ENCODE results near the gene MAD1L1.
"Not testable (repeated sequence)": the region's sequence is repeated elsewhere in the genome, so short reads cannot be mapped to it uniquely, and the experiment has no call there.

The MAD1L1 gene

GRCh38 chr7:1978656-1979590 lies 253.8 kb downstream of the MAD1L1 start:
- H3K4me3 ChIP-seq (ENCODE audit: low read depth, low read length) = no peak overlapping the region

- H3K4me3 ChIP-seq (ENCODE audit: low read depth, low read length) = no peak overlapping the region
Measured at GRCh38 chr7:1977876-1978441, 254.8 kb downstream of the MAD1L1 start.

- H3K4me3 ChIP-seq (ENCODE audit: low read depth, low read length) = no peak overlapping the region
Measured at GRCh38 chr7:1977059-1977875, 255.5 kb downstream of the MAD1L1 start.

DNA sequence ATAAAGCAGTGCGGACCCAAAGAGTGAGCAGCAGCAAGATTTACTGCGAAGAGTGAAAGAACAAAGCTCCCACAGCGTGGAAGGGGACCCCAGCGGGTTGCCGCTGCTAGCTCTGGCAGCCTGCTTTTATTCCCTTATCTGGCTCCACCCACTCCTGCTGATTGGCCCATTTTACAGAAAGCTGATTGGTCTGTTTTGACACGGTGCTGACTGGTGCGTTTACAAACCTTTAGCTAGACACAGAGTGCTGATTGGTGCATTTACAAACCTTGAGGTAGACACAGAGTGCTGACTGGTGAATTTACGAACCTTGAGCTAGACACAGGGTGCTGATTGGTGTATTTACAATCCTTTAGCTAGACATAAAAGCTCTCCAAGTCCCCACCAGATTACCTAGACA lies 256.2 kb downstream of the MAD1L1 start:
- not testable (repeated sequence) for H3K4me3 ChIP-seq (ENCODE audit: low read depth, low read length)

GRCh38 chr7:1975581-1975980 lies 257.2 kb downstream of the MAD1L1 start:
- H3K4me3 ChIP-seq (ENCODE audit: low read depth, low read length) = no peak overlapping the region

DNA sequence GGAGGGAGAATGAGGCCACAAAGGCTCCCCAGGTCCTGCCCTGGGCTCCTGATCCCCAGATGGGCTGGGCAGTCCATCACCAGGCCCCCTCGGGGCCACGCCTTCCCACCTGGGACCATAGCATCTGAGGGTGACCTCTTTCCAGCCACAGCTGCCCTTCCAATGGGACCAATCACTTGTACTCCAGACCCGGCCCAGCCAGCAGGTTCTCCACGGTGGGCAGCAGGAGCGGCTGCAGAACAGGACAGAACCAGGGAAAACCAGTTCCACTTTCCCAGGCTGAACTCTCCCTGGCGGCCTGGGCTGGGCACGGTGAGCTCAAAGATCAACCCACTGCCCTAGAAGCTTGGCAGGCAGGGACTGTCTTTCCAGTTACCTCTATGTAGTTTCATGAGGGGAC lies 257.6 kb downstream of the MAD1L1 start:
- no peak overlapping the region for H3K4me3 ChIP-seq (ENCODE audit: low read depth, low read length)

GRCh38 chr7:1974290-1975101 lies 258.2 kb downstream of the MAD1L1 start:
- H3K4me3 ChIP-seq (ENCODE audit: low read depth, low read length) = no peak overlapping the region

GRCh38 chr7:1973321-1974251 lies 259.2 kb downstream of the MAD1L1 start:
- no peak overlapping the region for H3K4me3 ChIP-seq (ENCODE audit: low read depth, low read length)

DNA sequence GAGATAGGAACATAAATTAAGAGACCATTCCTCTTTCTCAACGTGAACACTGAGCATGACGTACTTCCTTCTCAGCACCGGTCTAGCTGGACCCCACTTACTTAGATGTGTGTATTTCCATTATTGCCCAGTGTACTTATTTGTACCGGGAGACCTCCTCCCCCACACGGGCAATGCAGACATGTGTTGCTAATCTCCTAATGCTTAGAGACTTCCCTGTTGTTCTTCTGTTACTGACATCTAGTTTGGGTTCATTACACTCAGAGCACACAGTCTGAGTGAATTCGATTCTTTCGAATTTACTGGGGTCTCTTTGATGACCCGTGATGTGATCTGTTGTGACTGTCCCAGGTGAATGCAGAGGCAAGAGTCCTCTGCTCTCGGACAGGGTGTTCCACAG lies 260.0 kb downstream of the MAD1L1 start:
- no peak overlapping the region for H3K4me3 ChIP-seq (ENCODE audit: low read depth, low read length)

DNA sequence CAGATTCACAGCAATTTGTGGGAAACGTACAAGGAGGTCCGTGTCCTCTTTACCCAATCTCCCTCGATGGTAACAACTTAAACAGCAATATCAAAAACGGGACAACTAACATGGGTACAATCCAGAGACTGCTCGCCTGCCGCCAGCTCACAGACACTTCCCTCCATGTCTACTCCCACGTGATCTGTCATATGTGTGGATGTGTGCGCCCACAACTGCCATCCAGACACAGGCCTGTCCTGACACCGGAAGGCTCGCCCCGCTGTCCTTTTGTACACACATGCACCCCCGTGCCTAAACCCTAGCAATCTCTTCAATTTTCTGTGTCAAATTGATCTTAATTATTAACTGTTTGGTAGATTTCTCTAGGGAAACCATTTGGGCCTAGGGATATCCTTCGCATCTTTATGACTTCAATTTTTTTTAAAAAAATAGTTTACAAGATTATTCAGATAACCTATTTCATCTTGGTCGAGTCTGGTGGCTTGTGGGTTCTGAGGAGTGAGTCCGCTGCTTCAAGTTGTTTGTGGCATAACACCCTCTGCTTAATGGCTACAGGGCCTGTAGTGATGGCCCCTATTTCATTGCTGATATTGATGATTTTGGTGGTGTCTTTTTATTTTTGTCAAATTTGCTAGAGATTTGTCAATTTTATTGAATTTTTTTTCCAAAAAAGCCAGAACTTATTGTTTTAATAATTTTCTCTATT lies 260.6 kb downstream of the MAD1L1 start:
- no peak overlapping the region for H3K4me3 ChIP-seq (ENCODE audit: low read depth, low read length)

GRCh38 chr7:1970895-1971294 lies 261.9 kb downstream of the MAD1L1 start:
- H3K4me3 ChIP-seq (ENCODE audit: low read depth, low read length) = no peak overlapping the region

DNA sequence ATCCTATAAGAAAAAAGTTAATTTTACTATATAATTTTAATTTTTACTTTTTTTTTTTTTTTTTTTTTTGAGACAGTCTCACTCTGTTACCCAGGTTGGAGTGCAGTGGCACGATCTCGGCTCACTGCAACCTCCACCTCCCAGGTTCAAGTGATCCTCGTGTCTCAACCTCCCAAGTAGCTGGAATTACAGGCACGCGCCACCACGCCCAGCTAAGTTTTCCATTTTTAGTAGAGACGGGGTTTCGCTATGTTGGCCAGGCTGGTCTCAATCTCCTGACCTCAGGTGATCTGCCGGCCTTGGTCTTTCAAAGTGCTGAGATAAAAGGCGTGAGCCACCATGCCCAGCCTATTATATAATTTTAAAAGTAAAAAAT lies 262.5 kb downstream of the MAD1L1 start:
- H3K4me3 ChIP-seq (ENCODE audit: low read depth, low read length) = not testable (repeated sequence)

DNA sequence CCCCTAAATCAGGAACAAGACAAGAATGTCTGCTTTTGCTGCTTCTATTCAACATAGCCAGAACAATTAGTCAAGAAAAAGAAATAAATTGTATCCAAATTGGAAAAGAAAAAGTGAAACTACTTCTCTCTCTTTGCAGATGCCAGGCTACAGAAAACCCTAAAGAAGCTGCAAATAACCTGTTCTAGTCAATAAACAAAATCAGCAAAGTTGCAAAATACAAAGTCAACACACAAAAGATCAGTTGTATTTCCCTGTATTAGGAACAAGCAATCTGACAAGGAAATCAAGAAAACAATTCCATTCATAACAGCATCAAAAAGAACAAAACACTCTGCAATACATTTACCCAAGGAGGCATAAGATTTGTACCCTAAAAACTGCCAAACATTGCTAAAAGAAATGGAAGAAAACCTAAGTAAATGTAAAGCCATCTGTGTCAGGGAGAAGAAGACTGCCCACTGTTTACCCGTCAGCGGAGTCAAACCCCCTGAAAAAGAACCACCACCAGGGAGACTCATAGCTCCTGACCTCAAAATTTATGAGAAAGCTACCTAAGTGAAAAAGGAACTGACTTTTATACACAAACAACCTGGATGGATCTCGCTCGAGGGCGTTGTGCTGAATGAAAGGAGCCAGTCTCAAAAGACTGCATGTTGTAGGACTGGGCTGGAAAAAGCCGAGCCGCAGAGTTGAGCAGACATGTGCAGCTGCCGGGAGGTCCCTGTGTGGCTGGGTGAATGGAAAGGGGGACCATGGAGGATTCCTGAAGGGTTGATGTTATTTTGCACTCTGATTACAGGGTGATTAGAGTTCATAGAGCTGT lies 263.1 kb downstream of the MAD1L1 start:
- H3K4me3 ChIP-seq (ENCODE audit: low read depth, low read length) = no peak overlapping the region

DNA sequence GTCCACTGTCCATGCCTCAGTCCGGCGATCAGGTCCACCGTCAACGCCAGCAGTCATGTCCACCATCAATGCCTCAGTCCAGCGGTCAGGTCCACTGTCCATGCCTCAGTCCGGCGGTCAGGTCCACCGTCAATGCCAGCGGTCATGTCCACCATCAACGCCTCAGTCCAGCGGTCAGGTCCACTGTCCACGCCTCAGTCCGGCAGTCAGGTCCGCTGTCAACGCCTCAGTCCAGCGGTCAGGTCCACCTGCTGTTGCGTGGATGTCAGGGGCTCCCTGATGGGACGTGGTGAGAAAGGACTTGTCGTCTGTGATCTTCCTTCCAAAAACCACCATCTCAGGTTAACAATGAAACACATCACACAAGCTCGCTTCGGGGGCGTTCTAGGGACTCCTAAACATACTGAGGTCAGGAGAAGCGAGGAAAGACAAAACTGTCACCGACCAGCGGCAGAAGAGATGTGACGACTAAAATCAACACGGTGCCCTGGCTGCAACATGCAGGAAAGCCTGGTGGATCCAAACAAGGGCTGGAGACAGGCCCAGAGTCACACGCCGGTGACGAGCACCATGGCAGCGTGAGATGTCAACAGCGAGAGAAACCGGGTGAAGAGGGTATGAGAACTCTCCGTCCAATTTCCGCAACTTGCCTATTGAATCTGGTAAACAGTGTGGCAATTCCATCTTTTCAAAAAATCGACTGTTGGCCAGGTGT lies 264.2 kb downstream of the MAD1L1 start:
- H3K4me3 ChIP-seq (ENCODE audit: low read depth, low read length) = no peak overlapping the region

DNA sequence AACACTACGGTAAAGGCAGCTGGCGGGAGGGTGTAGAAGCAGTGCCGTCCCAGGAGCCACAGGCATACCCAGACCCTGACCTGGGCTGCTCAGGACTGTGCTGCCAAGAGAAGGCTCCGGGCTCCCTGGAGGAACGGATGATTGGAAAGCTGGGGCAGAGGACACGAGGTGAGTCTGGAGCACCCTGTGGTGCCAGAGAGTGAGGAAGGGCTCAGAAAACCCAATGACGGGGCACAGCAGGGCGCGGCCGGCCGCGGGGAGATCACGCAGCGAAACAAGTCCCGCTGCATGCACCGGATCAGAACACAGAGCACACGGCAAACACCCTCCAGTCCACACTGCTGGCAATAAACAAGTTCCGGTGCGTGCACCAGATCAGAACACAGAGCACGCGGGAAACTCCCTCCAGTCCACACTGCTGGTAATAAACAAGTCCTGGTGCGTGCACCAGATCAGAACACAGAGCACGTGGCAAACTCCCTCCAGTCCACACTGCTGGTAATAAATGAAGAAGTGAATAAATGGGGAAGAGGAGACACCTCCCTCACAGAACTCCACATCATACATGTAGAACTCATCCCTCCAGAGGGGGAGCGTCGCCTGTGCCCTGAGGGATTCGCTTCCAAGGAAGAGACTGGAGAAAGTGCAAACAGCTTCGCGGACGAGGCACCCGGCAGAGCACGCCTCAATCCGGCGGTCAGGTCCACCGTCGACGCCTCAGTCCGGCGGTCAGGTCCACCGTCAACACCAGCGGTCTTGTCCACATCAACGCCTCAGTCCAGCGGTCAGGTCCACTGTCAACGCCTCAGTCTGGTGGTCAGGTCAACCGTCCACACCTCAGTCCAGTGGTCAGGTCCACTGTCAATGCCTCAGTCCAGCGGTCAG lies 265.0 kb downstream of the MAD1L1 start:
- no peak overlapping the region for H3K4me3 ChIP-seq (ENCODE audit: low read depth, low read length)

GRCh38 chr7:1966631-1967200 lies 266.0 kb downstream of the MAD1L1 start:
- no peak overlapping the region for H3K4me3 ChIP-seq (ENCODE audit: low read depth, low read length)
